ENCODE results near the gene PLA2G4F.

The PLA2G4F gene

GRCh38 chr15:42134617-42135245, 21.7 kb downstream of the PLA2G4F start:
- no peak overlapping the region for H3K4me3 ChIP-seq (ENCODE audit: low read depth, low read length)

- no peak overlapping the region for H3K4me3 ChIP-seq (ENCODE audit: low read depth, low read length)
Observed at GRCh38 chr15:42133886-42134502, 22.4 kb downstream of the PLA2G4F start.

- H3K4me3 ChIP-seq (ENCODE audit: low read depth, low read length) = no peak overlapping the region
Observed at GRCh38 chr15:42133356-42133755, 23.1 kb downstream of the PLA2G4F start.

GRCh38 chr15:42131826-42132806, 24.3 kb downstream of the PLA2G4F start:
- no peak overlapping the region for H3K4me3 ChIP-seq (ENCODE audit: low read depth, low read length)

- H3K4me3 ChIP-seq (ENCODE audit: low read depth, low read length) = no peak overlapping the region
Observed at GRCh38 chr15:42131006-42131405, 25.4 kb downstream of the PLA2G4F start.

- H3K4me3 ChIP-seq (ENCODE audit: low read depth, low read length) = no peak overlapping the region
Observed at GRCh38 chr15:42130246-42130986, 26.0 kb downstream of the PLA2G4F start.

DNA sequence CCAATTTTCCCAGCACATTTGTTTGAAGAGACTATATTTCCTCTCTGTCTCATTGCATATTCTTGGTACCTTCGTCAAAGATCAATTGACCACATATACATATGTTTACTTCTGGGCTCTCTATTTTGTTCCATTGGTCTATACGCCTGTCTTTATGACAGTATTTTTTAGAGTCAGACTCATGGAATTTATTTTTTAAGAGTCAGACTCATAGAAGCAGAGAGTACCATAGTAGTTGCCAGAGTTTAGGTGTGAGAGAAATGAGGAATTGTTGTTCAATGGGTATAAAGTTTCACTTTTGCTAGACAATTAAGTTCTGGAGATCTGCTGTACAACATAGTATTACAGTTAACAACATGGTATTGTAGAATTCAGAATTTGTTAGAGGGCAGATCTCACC, 27.1 kb downstream of the PLA2G4F start:
- no peak overlapping the region for H3K4me3 ChIP-seq (ENCODE audit: low read depth, low read length)

- H3K4me3 ChIP-seq (ENCODE audit: low read depth, low read length) = no peak overlapping the region
Observed at GRCh38 chr15:42128476-42128875, 28.0 kb downstream of the PLA2G4F start.

DNA sequence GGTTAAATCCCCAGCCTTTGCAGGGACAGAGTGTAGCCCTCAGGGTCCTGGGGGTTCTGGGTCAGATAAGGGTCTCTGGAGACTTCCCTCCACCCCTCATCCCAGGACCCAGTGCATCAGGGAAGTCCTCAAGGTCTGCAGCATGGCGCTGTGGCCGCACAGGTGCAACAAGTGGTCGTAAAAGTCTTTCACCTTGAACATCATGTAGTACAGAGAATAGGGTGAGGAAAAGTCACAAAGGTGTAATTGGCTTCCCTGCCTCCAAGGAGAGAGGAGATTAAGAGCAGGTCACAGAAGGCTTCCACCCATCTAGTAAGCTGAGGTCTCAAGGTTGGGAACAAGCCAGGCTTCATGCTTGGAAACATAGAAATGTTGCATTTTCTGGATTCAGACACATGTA, 32.9 kb downstream of the PLA2G4F start:
- no peak overlapping the region for H3K4me3 ChIP-seq (ENCODE audit: low read depth, low read length)

- no peak overlapping the region for H3K4me3 ChIP-seq (ENCODE audit: low read depth, low read length)
Observed at GRCh38 chr15:42121682-42122081, 34.8 kb downstream of the PLA2G4F start.

DNA sequence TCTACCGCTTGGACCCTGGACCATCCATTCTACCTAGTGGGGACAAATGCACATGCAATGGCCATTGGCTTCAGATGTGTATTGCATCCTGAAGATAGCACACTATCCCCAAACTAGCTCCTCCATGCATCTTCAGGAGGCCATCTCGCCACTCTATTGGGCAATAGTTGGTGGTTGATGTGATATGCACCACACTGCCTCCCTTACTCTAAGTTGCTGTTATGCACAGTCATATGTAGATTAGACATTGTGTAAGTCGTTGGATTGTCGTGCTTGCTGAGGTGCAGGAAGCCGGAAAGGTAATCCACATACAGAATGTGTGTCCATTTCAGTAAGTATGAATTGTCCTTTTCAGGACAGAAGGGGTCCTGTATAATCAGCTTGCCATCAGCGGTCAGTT, 35.4 kb downstream of the PLA2G4F start:
- no peak overlapping the region for H3K4me3 ChIP-seq (ENCODE audit: low read depth, low read length)

- H3K4me3 ChIP-seq (ENCODE audit: low read depth, low read length) = no peak overlapping the region
Observed at GRCh38 chr15:42120285-42120684, 36.2 kb downstream of the PLA2G4F start.

GRCh38 chr15:42119446-42119760, 37.0 kb downstream of the PLA2G4F start:
- H3K4me3 ChIP-seq (ENCODE audit: low read depth, low read length) = no peak overlapping the region

- no peak overlapping the region for H3K4me3 ChIP-seq (ENCODE audit: low read depth, low read length)
Observed at GRCh38 chr15:42118650-42119445, 37.6 kb downstream of the PLA2G4F start.

GRCh38 chr15:42111924-42112323, 44.5 kb downstream of the PLA2G4F start:
- no peak overlapping the region for H3K4me3 ChIP-seq (ENCODE audit: low read depth, low read length)

GRCh38 chr15:42110367-42110766, 46.1 kb downstream of the PLA2G4F start:
- H3K4me3 ChIP-seq (ENCODE audit: low read depth, low read length) = no peak overlapping the region

GRCh38 chr15:42108806-42109205, 47.6 kb downstream of the PLA2G4F start:
- H3K4me3 ChIP-seq (ENCODE audit: low read depth, low read length) = no peak overlapping the region

DNA sequence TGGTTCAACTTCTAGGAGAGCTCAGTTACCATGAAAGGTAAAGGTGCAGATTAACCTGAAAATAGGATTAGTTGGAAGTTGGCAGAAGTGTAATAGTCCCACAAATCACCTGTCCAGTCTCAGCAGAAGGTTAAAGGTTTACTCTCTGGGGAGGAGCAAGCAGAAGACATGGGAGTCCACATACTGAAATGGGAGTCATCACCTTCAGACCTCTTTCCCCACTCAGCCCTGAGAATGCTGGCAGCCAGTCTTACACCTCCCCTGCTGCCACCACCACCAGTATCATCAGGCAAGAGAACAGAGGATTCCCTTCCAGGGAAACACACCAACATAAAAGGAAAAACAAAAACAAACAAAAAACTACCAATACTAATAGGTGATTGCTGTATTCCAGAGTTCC, 48.2 kb downstream of the PLA2G4F start:
- no peak overlapping the region for H3K4me3 ChIP-seq (ENCODE audit: low read depth, low read length)

DNA sequence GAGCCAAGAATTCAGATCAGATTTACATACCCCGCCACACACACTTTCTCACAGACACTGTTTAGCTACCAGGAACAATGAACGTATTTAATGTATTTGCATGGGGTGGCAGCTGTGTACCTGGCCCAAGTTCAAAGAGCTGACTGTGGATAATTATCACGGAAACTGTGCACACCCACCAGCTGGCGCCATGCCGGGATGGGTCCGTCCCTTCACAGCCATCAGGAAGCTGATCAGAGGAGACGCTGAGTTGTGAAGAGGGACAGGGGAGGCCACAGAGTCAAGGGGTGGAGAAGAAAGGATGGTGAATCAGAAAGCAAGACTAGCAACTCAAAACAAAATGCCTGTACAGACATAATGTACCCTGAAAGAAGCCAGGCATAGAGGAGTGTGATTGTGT, 49.0 kb downstream of the PLA2G4F start:
- H3K4me3 ChIP-seq (ENCODE audit: low read depth, low read length) = no peak overlapping the region

GRCh38 chr15:42106288-42106687, 50.1 kb downstream of the PLA2G4F start:
- H3K4me3 ChIP-seq (ENCODE audit: low read depth, low read length) = no peak overlapping the region

Data from iPS-11a (cell line).